Activated naive CD8-positive, alpha-beta T cell treated with anti-CD3 and anti-CD28 coated beads, Interleukin-2, amount 10 ng/mL, durations not matched to agents 7 days and 5 days (primary cell): ENCODE measurements around the gene NFXL1. TPM values are rescaled to one million over a fixed set of nuclear protein-coding genes. Genes with fewer than 3 reads are reported as not detected.
"Not testable (repeated sequence)": the region's sequence is repeated elsewhere in the genome, so short reads cannot be mapped to it uniquely, and the experiment has no call there.

Experiments used
- ATAC-seq: fragments of 150-1000 bp; cut with Tn5 transposase; one replicate; pipeline ENCODE4 v1.10.0; 2021; ENCODE audit warnings: low read depth, moderate library complexity
- POLR2A ChIA-PET: fragments of 350-600 bp; sonication (Branson Sonifier 250); formaldehyde crosslinking; loops from one replicate; lab custom pipeline; 2021; ENCODE audit warnings: antibody characterized with exemption; lab: Charles Lee
- DNase-seq: peaks from one replicate; pipeline ENCODE4 v3.0.0; 2021
- H3K27ac Mint-ChIP-seq: one replicate; pipeline ENCODE4 v1.8.0; 2022; ENCODE audit warnings: mild to moderate bottlenecking, mixed read lengths
- H3K27me3 Mint-ChIP-seq: one replicate; pipeline ENCODE4 v1.8.0; 2022; ENCODE audit warnings: mild to moderate bottlenecking, moderate library complexity, mixed read lengths
- H3K36me3 Mint-ChIP-seq: one replicate; pipeline ENCODE4 v1.8.0; 2021; ENCODE audit warnings: mild to moderate bottlenecking, mixed read lengths
- H3K4me1 Mint-ChIP-seq: one replicate; pipeline ENCODE4 v1.8.0; 2021; ENCODE audit warnings: mixed read lengths
- H3K4me3 Mint-ChIP-seq: one replicate; pipeline ENCODE4 v1.8.0; 2022; ENCODE audit warnings: mild to moderate bottlenecking, moderate library complexity, mixed read lengths
- H3K9me3 Mint-ChIP-seq: one replicate; pipeline ENCODE4 v1.8.0; 2021; ENCODE audit warnings: mixed read lengths
- total RNA-seq, 2 experiments: library from RNA; stranded (reverse); gene quantifications; one replicate each; pipeline ENCODE4 v1.2.3, GENCODE V29; 2021

NFXL1 gene
- total RNA-seq: 10 to 100 TPM; 10.3 TPM

DNA sequence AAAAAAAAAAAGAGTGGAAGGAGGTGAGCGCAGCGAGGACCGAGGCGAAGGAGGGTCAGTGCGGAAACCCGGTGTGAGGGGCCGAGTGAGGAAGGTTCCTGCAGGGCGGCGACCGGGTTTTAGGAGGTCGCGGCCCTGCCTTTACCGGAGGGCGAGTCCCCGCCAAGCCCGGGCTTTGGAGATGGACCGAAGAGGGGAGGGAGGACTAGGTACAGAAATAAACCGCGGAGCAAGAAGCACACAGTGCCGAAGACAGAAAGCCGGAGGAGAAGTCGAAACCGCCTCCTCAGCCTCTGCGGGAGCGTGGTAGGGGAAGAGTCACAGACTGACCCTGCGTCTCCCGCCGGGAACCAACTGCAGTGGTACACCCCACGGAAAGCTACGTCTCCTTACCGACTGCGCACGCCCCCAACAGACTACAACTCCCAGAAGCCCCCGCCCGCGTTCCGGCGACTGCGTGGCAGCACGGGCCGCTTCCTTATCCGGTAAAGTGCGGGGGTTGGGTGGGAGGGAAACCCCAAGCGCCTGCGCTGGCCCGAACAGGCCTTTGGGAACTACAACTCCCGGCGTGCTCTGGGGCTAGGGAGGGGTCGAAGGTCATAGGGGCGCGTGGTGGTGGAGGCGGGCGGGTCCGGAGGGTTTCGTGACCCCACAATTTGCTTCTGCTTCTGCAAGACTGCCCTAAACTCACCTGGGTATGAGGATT lies at the start of gene NFXL1:
Gene NFXL1, minus strand, starts transcription at position 364 of the 706 bp plus-strand sequence. CDS start 380 bp downstream, outside the sequence.
- ATAC-seq: peak; percentile 96
- H3K4me3 Mint-ChIP-seq: peak within 1 kb of the TSS; percentile 92
- H3K36me3 Mint-ChIP-seq: peaks cover 9% of the 10 kb centered on the region
- H3K4me1 Mint-ChIP-seq: peaks cover 16% of the 10 kb centered on the region
- H3K9me3 Mint-ChIP-seq: peaks cover 1% of the 10 kb centered on the region
- POLR2A ChIA-PET: interaction anchor here (0.5 to 1.0 kb wide), 4 partner anchors 13 to 852 kb away, joined by 3 to 5 read pairs (median 4); no protein-coding TSS in a partner anchor
- no peaks in the 10 kb centered on the region for H3K27me3 Mint-ChIP-seq
- DNase-seq: peak; percentile 93
- H3K27ac Mint-ChIP-seq: peak within 1 kb of the TSS; percentile 82

DNA sequence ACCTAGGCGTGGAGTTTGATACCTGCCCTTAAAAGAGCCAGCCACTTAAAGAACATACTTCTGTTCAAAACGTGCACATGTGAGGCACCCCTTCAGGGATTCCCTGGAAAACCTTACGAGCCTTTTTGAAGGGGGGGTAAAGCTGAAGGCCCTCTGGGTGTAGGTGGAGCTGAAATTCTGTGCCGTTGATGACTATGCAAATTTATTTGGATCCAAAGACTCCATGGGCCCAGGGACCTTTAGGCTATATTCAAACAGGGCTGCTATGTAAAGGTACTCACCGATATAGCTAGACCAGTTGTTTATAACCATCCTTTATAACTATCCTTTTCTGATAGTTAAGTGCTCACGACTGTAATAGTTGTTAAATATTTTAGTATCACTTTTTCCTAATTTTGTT lies 40.3 kb upstream of the NFXL1 start:
- Mint-ChIP-seq H3K4me1 (no peaks in the 10 kb centered on the region), H3K4me3 (no peak overlapping the region), H3K27ac (no peak overlapping the region), H3K36me3 (no peaks in the 10 kb centered on the region), H3K27me3 (peaks cover 3% of the 10 kb centered on the region), H3K9me3 (peaks cover 3% of the 10 kb centered on the region)
- ATAC-seq: no peak
- POLR2A ChIA-PET: no interaction called here
- DNase-seq: no peak

DNA sequence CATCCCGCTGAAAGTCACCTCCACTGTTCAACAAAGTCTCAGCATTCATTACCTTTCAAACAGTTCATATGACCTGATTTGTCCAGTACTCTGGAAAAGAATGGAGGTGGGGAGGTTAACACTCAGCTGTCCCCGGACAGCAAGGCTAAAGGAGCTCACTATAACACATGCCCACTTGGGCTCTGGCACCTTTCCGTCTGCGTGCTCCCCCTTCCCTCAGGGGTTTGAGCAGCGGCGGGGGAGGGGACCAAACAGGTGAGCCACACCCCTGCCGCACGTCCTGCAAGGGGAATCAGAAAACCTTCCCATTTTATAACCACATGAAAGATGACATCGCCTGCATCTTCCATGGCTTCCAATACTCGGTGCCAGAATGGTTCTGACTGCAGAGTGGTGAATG lies 39.9 kb upstream of the NFXL1 start:
- H3K27ac Mint-ChIP-seq: no peak overlapping the region

DNA sequence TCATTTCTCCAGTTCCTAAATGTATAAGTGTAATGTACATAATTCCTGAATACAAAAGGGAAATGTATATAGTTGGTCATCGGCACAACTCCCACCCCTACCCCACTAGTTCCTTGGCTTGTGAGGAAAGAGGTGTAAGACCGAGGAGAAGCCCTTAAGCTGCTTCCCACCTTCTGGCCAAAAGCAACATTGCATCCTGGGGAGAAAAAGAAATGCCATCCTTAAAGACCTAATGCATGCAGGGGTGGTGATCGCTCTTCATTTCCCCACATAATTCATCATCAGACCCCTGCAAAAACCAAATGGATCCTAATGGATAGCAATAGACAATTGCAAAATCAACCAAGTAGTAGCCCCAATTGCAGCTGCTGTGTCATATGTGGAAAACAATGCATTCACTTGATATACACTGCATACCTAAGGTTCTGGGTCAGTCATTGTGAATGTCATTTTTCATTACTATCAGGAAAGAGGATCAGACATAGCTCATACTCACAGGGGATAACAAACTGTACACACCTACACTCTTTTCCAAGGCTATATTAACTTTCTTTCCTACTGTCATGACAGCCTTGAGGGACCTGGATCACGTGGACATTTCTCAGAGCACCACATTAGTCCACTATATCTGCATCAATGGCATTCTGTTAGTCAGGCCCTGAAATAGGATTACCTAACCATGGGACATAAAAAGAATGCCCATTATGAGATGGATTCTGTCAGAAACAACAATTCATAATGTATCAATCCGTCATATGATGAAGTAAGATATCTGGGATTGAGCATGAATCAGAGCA lies 31.7 kb upstream of the NFXL1 start:
- Mint-ChIP-seq H3K9me3 (peaks cover 3% of the 10 kb centered on the region), H3K4me3 (no peak overlapping the region), H3K4me1 (no peaks in the 10 kb centered on the region), H3K27me3 (no peaks in the 10 kb centered on the region), H3K27ac (no peak overlapping the region), H3K36me3 (no peaks in the 10 kb centered on the region)
- DNase-seq (no peak), ATAC-seq (no peak)
- POLR2A ChIA-PET: no interaction called here

More for the DNA sequence above, 39.9 kb upstream of the NFXL1 start:
- H3K4me1 Mint-ChIP-seq: no peaks in the 10 kb centered on the region
- no peaks in the 10 kb centered on the region for H3K36me3 Mint-ChIP-seq
- POLR2A ChIA-PET: no interaction called here
- peaks cover 3% of the 10 kb centered on the region for H3K27me3 Mint-ChIP-seq
- no peak overlapping the region for H3K4me3 Mint-ChIP-seq
- peaks cover 3% of the 10 kb centered on the region for H3K9me3 Mint-ChIP-seq
- ATAC-seq: no peak
- no peak for DNase-seq

DNA sequence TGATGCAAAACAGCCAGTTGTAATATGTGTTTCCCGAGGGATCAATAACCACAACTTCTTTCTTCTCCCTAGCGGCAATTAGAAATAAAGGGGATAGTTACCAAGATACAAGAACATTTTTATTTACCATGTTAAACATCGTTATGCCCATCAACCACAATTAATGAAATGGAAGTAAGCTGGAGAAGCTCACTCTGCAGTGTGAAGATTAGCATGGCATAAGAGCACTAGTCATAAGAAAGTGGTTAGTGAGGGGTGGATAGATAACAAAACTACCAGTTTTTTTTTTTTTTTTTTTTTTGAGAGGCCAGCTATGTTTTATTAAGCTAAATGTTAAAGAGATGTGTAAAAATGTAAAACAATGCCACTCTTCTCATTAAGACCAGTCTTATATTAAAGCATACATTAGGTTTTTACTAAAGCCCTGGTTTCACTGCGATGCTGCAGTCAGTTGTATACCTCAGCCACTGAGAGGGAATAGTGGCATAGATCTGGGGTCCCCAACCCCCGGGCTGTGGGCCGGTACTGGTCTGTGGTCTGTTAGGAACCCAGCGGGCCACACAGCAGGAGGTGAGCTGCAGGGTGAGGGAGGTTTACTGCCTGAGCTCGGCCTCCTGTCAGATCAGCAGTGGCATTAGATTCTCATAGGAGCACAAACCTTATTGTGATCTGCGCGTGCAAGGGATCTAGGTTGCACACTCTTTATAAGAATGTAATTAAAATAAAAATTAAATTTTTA lies 27.9 kb upstream of the NFXL1 start:
- no peaks in the 10 kb centered on the region for H3K4me1 Mint-ChIP-seq
- no peak for ATAC-seq
- no peaks in the 10 kb centered on the region for H3K36me3 Mint-ChIP-seq
- no peak overlapping the region for H3K27ac Mint-ChIP-seq
- DNase-seq: no peak
- POLR2A ChIA-PET: no interaction called here
- H3K9me3 Mint-ChIP-seq: no peaks in the 10 kb centered on the region
- H3K27me3 Mint-ChIP-seq: peaks cover 6% of the 10 kb centered on the region
- H3K4me3 Mint-ChIP-seq: no peak overlapping the region

DNA sequence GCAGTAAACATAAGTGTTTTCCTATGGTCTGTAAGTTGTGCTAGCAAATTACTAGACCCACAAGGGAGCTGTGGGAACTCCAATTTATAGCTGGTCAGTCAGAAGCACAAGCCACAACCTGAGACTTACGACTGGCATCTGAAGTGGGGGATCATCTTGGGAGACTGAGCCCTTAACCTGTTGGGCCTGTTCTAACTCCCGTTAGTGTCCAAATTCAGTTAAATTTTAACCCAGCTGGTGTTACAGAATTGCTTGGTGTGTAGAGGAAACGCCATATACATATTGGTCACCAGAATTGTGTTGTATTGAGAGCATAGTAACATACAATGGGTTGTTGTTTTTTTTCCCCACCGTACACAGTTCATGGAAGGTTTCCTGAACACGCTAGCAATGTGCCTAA lies 25.1 kb upstream of the NFXL1 start:
- Mint-ChIP-seq H3K27me3 (peaks cover 12% of the 10 kb centered on the region), H3K36me3 (no peaks in the 10 kb centered on the region), H3K27ac (no peak overlapping the region), H3K9me3 (no peaks in the 10 kb centered on the region), H3K4me3 (no peak overlapping the region), H3K4me1 (no peaks in the 10 kb centered on the region)
- POLR2A ChIA-PET: no interaction called here
- no peak for ATAC-seq
- DNase-seq: no peak

DNA sequence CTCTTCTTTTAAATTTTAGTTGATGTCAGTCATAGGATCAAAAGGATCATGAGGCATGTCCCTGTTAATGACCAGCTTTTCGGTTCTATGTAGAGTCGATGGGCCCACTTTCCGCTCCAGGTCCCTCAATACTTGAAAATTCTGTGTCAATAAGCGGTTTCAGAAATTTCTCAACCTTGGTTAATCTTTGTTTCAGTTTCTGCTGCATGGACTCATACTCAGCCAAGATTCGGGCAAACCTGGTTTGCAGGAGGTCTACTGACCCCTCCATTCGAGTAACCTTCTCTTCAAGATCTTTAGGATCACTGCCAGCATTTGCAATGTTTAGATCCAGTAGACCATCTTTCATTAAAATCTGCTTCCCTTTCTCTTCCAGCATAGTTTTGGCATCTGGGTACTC lies 22.0 kb upstream of the NFXL1 start:
- Mint-ChIP-seq H3K27me3 (peaks cover 12% of the 10 kb centered on the region), H3K9me3 (no peaks in the 10 kb centered on the region), H3K36me3 (no peaks in the 10 kb centered on the region), H3K4me3 (no peak overlapping the region), H3K4me1 (no peaks in the 10 kb centered on the region), H3K27ac (no peak overlapping the region)
- POLR2A ChIA-PET: no interaction called here
- DNase-seq: no peak
- no peak for ATAC-seq

DNA sequence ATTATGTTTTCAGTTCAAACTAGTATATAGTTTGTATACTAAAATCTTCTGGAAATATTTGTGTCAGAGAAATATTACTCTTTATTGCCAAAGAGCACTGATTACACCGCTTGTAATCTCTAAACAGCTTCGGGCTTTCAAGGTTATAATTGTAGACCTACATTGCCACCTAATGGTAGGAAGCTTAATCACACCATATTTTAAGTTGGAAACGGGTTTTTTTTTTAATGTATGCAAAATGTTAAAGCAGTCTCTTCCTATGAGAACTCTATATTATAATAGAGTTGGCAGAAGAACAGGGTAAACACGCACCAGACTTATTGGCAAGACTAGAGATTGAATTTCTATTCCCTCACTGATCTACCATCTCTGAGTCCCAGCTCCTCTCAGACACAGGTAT lies 19.5 kb upstream of the NFXL1 start:
- no peak for DNase-seq
- Mint-ChIP-seq H3K36me3 (no peaks in the 10 kb centered on the region), H3K27me3 (peaks cover 20% of the 10 kb centered on the region), H3K4me3 (no peak overlapping the region), H3K9me3 (no peaks in the 10 kb centered on the region), H3K4me1 (no peaks in the 10 kb centered on the region), H3K27ac (no peak overlapping the region)
- ATAC-seq: no peak
- POLR2A ChIA-PET: no interaction called here

DNA sequence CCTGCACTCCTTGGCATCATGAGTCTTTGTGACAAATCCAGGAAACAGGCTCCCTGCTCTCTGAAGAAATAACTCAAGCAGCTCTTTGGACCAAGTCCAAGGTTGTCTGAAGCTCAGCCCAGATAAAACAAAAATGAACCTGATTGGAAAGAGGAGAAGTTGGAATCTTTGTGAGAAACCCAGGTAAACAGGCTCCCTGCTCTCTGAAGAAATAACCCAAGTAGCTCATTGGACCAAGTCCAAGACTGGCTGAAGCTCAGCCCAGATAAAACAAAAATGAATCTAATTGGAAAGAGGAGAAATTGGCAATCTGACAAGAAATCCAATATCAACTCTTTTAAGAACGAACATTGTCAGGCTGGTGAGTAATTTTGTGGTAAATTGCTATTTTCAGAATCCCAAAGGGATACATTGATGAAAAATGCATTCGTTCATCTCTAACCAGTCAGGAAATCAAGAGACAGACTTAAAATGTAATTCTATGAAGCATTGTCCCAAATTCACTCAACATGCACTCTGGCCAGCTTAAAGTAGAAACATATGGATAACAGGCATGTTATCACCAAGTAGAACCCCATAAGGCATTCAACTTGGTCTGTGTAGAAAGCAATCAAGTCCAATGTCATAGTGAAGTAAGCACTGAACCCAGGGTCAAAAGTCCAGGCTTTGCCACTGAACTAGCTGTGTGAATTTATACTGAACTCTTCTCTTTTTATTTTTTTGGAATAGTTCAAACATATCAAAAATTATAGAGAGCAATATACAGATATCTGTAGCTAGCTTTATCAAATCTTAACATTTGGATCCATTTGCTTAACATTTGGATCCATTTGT lies 16.8 kb upstream of the NFXL1 start:
- DNase-seq: no peak
- Mint-ChIP-seq H3K9me3 (no peaks in the 10 kb centered on the region), H3K27me3 (peaks cover 20% of the 10 kb centered on the region), H3K4me3 (no peak overlapping the region), H3K4me1 (peaks cover 5% of the 10 kb centered on the region), H3K36me3 (no peaks in the 10 kb centered on the region), H3K27ac (no peak overlapping the region)
- POLR2A ChIA-PET: no interaction called here
- no peak for ATAC-seq

DNA sequence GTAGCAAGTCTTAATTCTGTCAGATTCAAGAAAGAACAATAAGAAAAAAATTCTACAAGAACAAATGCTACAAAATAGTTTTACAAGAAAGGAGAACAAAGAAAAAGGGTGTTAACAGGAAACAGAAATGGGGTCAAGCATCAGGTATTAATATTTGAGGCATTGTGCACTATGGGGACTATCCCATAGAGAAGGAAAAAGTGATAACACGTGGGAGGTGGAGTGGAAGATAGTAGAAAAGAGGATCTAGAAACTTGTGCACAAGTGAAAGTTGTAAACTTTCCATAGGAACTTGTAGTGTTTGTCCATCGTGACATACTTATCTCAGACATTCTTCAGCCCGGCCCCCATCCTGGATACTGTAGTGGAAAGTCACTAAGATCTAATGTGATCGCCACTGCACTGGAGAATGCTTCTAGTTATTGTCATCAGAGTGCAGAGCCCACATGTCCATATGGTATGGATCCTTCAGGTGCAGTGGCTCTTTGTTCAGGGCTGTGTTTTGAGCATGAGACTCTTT lies 15.4 kb upstream of the NFXL1 start:
- DNase-seq (no peak), ATAC-seq (no peak)
- no peak overlapping the region for H3K27ac Mint-ChIP-seq
- no peaks in the 10 kb centered on the region for H3K36me3 Mint-ChIP-seq
- H3K27me3 Mint-ChIP-seq: peaks cover 22% of the 10 kb centered on the region
- H3K4me1 Mint-ChIP-seq: peaks cover 5% of the 10 kb centered on the region
- no peak overlapping the region for H3K4me3 Mint-ChIP-seq
- no peaks in the 10 kb centered on the region for H3K9me3 Mint-ChIP-seq
- POLR2A ChIA-PET: no interaction called here

DNA sequence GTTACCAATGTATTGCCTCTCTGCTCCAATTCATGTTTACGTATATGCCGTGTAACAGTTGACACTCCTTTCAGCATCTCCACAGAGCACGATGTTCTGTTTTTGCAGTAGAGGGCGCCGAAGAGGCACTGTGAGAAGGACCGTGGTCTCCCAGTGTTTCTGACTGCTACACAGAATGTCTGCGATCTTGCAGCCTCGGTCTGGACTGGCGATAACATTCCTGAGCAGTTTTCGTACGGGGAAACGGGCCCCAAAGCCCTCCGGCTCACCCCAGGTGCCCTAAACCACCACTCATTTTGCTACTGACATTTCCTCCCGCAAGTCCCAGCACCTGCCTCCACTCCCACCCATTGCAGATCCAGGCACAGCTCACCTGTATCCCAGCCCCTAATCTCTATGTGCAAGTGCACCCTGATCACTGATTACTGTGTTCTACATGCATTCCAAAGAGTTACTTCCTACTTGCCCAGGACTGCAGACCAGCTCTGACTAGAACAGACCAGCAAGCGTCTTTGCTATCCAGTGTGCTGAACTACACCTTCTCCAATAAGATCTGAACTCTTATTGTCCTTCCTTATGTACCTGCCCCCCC lies 12.4 kb upstream of the NFXL1 start:
- Mint-ChIP-seq H3K36me3 (no peaks in the 10 kb centered on the region), H3K27ac (no peak overlapping the region), H3K27me3 (peaks cover 27% of the 10 kb centered on the region), H3K4me3 (peak overlapping the region; percentile 42), H3K4me1 (peaks cover 5% of the 10 kb centered on the region), H3K9me3 (no peaks in the 10 kb centered on the region)
- ATAC-seq (peak; percentile 97), DNase-seq (peak; percentile 48)
- POLR2A ChIA-PET: interaction anchor here (0.5 to 1.2 kb wide), 2 partner anchors 13 to 212 kb away, joined by 3 to 4 read pairs; partner anchors contain the start of gene NFXL1

DNA sequence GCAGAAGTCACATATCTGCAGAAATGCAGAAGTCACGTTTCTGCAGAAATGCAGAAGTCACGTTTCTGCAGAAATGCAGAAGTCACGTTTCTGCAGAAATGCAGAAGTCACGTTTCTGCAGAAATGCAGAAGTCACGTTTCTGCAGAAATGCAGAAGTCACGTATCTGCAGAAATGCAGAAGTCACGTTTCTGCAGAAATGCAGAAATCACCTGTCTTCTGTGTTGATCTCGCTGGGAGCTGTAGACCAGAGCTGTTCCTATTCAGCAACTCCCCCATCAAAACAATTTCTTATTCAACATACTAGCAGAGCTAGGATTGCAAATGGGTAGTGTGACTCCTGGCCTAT lies 8.9 kb upstream of the NFXL1 start:
- H3K27ac Mint-ChIP-seq, H3K36me3 Mint-ChIP-seq, ATAC-seq, POLR2A ChIA-PET, H3K4me1 Mint-ChIP-seq, H3K4me3 Mint-ChIP-seq, DNase-seq, H3K9me3 Mint-ChIP-seq: not testable (repeated sequence)
- H3K27me3 Mint-ChIP-seq: peaks cover 21% of the 10 kb centered on the region
